C4-2B (cell line): ENCODE data around the gene TIMP1.

Experiments used
- H3K27ac ChIP-seq: fragments of 450-650 bp; 2 replicates; pipeline ENCODE4 v1.5.1; 2017
- ZFX ChIP-seq: fragments of 450-650 bp; IDR thresholded peaks from 2 replicates; pipeline ENCODE4 v1.6.1; 2017
- TF ChIP-seq, protein P1 (sequence below): fragments of 450-650 bp; conservative IDR thresholded peaks from 2 replicates; pipeline ENCODE4 v1.5.1; 2017; ENCODE audit warnings: mild to moderate bottlenecking

Gene TIMP1

DNA sequence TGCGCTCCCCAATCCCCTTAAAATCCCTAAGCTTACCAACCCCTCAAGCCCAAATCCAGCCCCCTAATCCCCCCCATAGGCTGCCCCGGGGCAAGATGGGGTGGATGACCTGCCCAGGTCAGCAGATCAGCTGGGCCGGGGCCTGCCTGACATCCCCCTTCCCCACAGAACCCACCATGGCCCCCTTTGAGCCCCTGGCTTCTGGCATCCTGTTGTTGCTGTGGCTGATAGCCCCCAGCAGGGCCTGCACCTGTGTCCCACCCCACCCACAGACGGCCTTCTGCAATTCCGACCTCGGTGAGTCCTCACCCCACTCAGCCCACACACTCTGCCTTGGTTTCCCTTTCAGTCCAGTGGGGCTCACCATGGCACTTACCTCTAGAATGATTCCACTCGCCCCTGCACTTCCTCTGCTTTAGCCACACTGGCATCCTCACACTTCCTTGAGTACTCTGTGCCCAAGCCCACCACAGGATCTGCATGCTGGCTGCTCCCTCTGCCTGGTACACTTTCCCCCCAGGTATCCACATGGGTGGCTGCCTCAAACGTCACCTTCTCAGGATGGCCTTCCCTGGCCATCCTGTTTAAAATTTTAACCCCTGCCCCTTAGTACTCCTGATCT lies 1.1 kb downstream of the TIMP1 start:
- no peak overlapping the region for H3K27ac ChIP-seq
- TF ChIP-seq, protein P1, sequence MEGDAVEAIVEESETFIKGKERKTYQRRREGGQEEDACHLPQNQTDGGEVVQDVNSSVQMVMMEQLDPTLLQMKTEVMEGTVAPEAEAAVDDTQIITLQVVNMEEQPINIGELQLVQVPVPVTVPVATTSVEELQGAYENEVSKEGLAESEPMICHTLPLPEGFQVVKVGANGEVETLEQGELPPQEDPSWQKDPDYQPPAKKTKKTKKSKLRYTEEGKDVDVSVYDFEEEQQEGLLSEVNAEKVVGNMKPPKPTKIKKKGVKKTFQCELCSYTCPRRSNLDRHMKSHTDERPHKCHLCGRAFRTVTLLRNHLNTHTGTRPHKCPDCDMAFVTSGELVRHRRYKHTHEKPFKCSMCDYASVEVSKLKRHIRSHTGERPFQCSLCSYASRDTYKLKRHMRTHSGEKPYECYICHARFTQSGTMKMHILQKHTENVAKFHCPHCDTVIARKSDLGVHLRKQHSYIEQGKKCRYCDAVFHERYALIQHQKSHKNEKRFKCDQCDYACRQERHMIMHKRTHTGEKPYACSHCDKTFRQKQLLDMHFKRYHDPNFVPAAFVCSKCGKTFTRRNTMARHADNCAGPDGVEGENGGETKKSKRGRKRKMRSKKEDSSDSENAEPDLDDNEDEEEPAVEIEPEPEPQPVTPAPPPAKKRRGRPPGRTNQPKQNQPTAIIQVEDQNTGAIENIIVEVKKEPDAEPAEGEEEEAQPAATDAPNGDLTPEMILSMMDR = no peak
- TF ChIP-seq ZFX = no peak

DNA sequence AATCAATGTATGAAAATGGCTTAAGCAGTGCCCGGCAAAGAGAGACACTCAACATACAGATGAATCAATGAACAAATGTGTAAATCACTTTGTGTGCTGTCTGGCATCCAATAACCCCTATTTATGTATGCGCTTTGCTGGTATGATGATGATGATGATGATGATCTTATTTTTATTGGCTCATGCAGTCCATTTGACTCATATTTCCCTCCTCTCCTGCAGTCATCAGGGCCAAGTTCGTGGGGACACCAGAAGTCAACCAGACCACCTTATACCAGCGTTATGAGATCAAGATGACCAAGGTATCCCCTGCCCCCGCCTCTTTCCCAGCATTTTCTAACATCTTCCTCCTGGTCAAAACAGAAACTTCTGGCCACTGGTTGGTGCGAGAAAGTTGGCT lies 2.5 kb downstream of the TIMP1 start:
- no peak overlapping the region for H3K27ac ChIP-seq
- TF ChIP-seq, protein P1 = no peak

GRCh38 chrX:47585273-47585672 lies 3.0 kb downstream of the TIMP1 start:
- H3K27ac ChIP-seq = no peak overlapping the region
- no peak for TF ChIP-seq ZFX
- TF ChIP-seq, protein P1 = no peak

- H3K27ac ChIP-seq = no peak overlapping the region
- TF ChIP-seq, protein P1 = no peak
- TF ChIP-seq ZFX = no peak
Observed at GRCh38 chrX:47586043-47586787, 4.0 kb downstream of the TIMP1 start.

DNA sequence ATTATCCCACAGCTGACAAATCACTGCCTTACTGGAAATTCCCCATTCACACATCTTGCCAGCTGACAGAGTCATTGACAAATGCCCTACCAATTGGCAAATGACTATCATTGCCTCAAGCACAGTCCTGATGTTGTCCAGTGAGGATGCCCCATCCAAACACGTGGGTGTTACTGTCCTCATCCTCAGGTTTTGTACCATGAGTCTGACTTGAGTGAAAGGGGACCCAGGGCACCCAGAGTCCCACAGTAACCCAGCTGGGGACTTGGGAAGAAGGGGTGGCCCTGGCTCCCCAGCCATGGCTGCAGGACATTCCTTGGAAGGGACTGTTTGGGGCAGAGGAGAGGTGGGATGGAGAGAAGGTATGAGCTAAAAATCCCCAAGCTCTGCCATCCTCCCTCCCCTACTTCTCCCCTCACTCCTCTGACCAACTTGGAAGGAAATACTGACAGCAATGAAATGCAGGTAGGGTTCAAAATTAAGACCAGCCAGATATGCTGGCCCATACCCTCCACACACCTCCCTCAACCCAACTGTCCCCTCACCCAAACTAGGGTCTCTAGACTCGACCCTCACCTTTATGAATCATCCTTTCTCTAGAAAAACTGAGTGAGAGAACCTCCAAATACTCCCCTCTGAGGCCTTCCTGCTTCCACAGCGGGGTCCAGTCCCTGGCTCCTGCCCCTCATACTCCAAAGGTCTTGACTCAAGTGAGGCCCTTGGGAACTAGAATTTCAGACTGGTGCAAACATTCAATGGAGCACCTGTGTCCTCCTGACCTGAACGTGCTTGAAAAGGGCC lies 5.1 kb downstream of the TIMP1 start:
- no peak overlapping the region for H3K27ac ChIP-seq
- TF ChIP-seq ZFX = no peak
- TF ChIP-seq, protein P1 = no peak

DNA sequence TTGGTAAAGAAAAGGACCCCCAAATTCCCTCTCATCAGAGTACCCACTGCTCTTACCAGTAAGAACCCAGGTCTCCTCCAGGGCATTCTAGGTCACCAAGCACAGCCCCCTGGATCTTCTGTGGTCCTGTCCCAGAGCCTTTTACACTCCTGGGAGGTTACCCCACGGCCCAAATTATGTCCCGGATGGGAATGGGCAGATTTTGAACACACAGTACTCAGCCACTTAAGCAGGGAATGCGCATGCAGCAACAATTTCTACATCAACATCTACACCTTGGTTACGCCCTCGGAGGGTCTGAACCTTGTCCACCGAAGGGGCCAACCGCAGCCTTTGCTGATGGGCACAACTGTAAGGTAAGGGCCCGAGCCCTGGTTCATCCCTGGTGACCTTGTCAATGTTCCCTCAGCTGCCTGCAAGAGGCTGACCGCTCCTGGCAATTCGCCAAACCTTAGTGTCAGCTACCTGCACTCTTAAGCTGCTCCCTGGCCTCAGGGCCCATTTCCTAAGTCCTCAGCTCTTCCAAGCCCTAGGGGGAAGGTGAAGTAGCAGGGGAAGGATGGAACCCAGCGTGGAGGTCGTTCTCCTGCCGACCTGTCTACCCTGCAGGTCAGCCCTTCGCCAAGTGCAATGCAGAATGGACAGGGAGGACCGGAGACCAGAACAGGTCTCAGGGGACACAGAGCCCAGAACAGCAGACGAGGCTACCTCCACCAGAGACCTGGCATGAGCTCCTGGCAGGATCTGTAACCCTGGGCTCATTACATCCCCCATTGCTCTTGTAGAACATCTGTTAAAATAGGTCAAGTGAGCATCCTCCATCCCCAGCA lies 5.9 kb downstream of the TIMP1 start:
- H3K27ac ChIP-seq = no peak overlapping the region
- TF ChIP-seq, protein P1 = no peak
- TF ChIP-seq ZFX = no peak
